Esophagus (tissue), 2 donors: ENCODE measurements around the gene ECPAS. TPM values are rescaled to one million over a fixed set of nuclear protein-coding genes. Genes with fewer than 3 reads are reported as not detected.

Experiments used
- H3K27ac ChIP-seq, 2 donors: one replicate each; pipeline ENCODE4 v1.5.1; 2013; ENCODE audit warnings: low read depth in 2 of 2, mild to moderate bottlenecking in 2 of 2, inconsistent platforms in 1 of 2, low read length in 1 of 2, moderate library complexity in 1 of 2
- H3K27me3 ChIP-seq, 2 donors: one replicate each; pipeline ENCODE4 v1.6.1; 2013; ENCODE audit warnings: low read length in 2 of 2, control low read depth in 1 of 2, mild to moderate bottlenecking in 1 of 2; ENCODE audit not compliant: insufficient read depth in 2 of 2, control insufficient read depth in 1 of 2
- H3K36me3 ChIP-seq, 2 donors: one replicate each; pipeline ENCODE4 v1.6.1; 2013; ENCODE audit warnings: low read length in 1 of 2; ENCODE audit not compliant: control insufficient read depth in 2 of 2, insufficient read depth in 2 of 2
- H3K4me1 ChIP-seq, 2 donors: one replicate each; pipeline ENCODE4 v1.6.1; 2013; ENCODE audit warnings: low read length in 1 of 2; ENCODE audit not compliant: control insufficient read depth in 2 of 2, insufficient read depth in 2 of 2
- H3K4me3 ChIP-seq, 2 donors: one replicate each; pipeline ENCODE4 v1.5.1; 2013; ENCODE audit warnings: low read length in 2 of 2, mild to moderate bottlenecking in 2 of 2, low read depth in 1 of 2, moderate library complexity in 1 of 2
- H3K9me3 ChIP-seq, 2 donors: one replicate each; pipeline ENCODE4 v1.6.1; 2013; ENCODE audit warnings: mild to moderate bottlenecking in 2 of 2, low read depth in 1 of 2, low read length in 1 of 2, moderate library complexity in 1 of 2; ENCODE audit not compliant: control insufficient read depth in 2 of 2, insufficient read depth in 1 of 2
- WGBS, 2 donors: extraction: QIAGEN DNeasy Blood & Tissue Kit; methylation state at CpG; one replicate each; pipeline ENCODE4 v1.1.7; 2013; 5-methylcytosine and 5-hydroxymethylcytosine counted together
- polyA plus RNA-seq, 2 donors: library from polyadenylated mRNA; stranded (reverse); fragments of 200-250 nt; gene quantifications; one replicate each; pipeline ENCODE4 v1.2.3, GENCODE V29; 2013
- donor health status: healthy with polysubstance abuse.
- donor health status: Bipolar disorder and iron deficiency.

The ECPAS gene
- polyA plus RNA-seq, 2 donors: 12.7 to 15.7 TPM

DNA sequence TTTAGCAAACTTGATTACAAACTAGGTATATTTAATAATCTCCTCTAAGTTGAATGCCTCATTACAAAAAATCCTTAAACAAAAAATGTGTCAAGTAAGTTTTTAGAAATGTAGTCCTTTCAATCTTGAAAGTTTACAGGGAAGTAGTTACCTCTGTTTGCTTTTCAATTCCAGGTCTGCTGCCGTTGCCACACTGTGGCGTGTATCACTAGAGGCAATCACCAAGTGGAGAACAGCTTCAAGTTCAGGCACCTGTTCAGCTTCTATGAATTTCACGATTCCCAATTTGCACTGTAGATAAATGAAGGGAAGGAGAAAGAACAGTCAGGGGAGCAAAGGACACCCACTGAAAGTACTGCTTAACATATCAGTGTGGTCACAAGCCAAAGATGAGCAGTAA, 51.1 kb downstream of the ECPAS start:
- Histone ChIP-seq H3K4me1 (no peaks in the 10 kb centered on the region), H3K27me3 (no peaks in the 10 kb centered on the region), H3K4me3 (no peak overlapping the region), H3K27ac (no peak overlapping the region), H3K36me3 (peaks cover 0 to 5% of the 10 kb centered on the region in 2 donors), H3K9me3 (no peaks in the 10 kb centered on the region)
- 81 to 92% methylated on average over 3 of the region's 3 CpGs for WGBS, 2 donors

DNA sequence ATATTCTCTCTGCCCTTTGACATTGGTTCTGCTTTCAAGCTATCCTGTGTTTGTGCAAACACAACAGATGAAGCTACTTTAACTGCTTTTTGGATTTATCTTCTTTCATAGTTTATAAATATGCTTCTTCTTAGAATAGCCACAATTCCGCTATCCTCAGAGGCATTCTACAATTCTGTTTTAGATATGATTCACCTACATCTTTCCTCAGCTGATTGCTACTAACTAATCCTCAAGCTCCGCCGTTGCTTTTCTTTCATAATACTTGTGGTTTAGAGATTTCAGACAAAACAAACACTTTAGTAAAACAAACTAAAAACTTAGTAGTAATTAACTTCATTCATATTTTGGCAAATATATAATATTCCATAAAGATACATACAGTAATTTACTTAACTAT, 52.5 kb downstream of the ECPAS start:
- peaks cover 0 to 5% of the 10 kb centered on the region in 2 donors for H3K36me3 ChIP-seq
- H3K27me3 ChIP-seq: no peaks in the 10 kb centered on the region
- H3K4me1 ChIP-seq: no peaks in the 10 kb centered on the region
- WGBS, 2 donors: 85 to 88% methylated on average over 3 of the region's 3 CpGs
- H3K27ac ChIP-seq: no peak overlapping the region
- H3K9me3 ChIP-seq: no peaks in the 10 kb centered on the region
- H3K4me3 ChIP-seq: no peak overlapping the region

DNA sequence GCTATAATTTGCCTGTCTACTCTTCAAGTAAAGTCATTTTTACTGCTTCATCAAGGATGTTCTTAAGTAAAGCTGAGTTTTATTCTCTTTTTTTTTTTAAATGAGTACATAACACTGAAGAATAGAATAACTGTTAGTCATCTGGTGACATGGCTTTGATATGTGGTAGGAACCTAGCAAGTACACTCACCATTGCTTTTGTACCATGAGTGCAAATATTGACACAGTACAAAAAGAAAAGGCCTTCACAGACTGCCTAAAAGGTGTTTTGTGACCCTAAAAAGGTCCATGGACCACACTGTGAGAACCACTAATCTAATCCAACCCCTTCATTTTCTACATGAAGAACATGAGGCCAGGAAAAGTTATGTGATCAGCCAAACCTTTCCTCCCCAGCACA, 55.0 kb downstream of the ECPAS start:
- Histone ChIP-seq H3K4me1 (no peaks in the 10 kb centered on the region), H3K27ac (no peak overlapping the region), H3K4me3 (no peak overlapping the region), H3K27me3 (no peaks in the 10 kb centered on the region), H3K9me3 (no peaks in the 10 kb centered on the region), H3K36me3 (peaks cover 2 to 5% of the 10 kb centered on the region in 2 donors)

DNA sequence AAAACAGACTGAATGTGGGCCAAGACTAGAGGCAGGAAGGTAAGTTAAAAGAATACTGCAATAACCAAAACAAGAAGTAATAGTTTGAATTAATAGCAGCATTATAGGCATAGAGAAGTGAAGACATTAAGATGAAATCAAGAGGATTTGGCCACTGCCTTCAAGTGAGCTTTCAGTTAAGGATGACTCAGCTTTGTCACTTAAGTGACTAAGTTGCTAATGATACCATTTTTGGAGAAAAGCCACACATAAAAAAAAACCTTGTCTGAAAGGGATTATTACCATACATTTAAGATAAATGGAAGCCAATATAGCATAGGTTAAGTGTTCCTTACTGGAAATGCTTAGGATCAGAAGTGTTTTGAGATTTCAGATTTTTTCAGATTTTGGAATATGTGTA, 57.0 kb downstream of the ECPAS start:
- peaks cover 2% of the 10 kb centered on the region in 2 donors for H3K36me3 ChIP-seq
- no peaks in the 10 kb centered on the region for H3K4me1 ChIP-seq
- H3K4me3 ChIP-seq: no peak overlapping the region
- no peaks in the 10 kb centered on the region for H3K9me3 ChIP-seq
- H3K27ac ChIP-seq: no peak overlapping the region
- H3K27me3 ChIP-seq: no peaks in the 10 kb centered on the region

DNA sequence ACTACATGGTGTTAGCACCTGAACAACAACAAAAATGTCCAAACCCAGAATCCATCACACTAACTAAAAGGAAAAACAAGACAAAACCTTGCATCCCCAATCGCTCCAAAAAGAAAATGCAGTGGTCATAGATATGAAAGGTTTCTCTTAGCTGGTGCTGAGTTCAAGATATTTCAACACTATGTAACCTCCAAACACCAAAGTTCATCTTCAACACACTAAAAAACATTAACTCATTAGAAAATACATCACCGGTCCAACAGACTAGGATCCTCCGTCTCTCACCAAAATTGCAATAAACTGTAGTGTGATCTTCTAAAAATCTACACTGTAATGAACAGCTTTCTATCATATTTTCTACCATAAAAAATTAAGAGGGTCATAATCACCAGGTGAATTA, 60.8 kb downstream of the ECPAS start:
- WGBS, 2 donors: 98 to 99% methylated on average over 3 of the region's 3 CpGs
- H3K36me3 ChIP-seq: peaks cover 0 to 9% of the 10 kb centered on the region in 2 donors
- H3K4me3 ChIP-seq: no peak overlapping the region
- no peaks in the 10 kb centered on the region for H3K9me3 ChIP-seq
- H3K27me3 ChIP-seq: no peaks in the 10 kb centered on the region
- no peaks in the 10 kb centered on the region for H3K4me1 ChIP-seq
- no peak overlapping the region for H3K27ac ChIP-seq

DNA sequence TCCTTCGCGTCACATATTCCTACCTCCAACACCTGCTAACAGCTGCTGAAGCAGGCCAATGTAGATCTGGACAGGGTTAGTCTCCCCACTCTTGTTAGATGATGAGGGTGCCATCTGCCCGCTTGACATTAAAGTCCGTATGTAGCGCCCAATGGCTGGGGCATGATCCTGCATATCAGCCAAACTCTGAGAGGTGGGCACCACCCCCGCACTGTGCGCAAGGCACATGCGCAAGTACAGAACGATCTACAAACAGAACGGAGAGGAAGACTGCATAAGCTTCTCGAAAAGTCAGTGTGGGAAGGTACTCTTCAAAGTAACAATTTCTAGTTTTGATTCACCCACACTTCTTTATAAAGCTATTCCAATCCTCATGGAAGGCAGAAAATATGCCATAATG, 69.8 kb downstream of the ECPAS start:
- Histone ChIP-seq H3K27ac (no peak overlapping the region), H3K4me1 (no peaks in the 10 kb centered on the region), H3K9me3 (no peaks in the 10 kb centered on the region), H3K4me3 (no peak overlapping the region), H3K27me3 (no peaks in the 10 kb centered on the region), H3K36me3 (peaks cover 2 to 16% of the 10 kb centered on the region in 2 donors)
- 93 to 94% methylated on average over 11 of the region's 11 CpGs for WGBS, 2 donors

DNA sequence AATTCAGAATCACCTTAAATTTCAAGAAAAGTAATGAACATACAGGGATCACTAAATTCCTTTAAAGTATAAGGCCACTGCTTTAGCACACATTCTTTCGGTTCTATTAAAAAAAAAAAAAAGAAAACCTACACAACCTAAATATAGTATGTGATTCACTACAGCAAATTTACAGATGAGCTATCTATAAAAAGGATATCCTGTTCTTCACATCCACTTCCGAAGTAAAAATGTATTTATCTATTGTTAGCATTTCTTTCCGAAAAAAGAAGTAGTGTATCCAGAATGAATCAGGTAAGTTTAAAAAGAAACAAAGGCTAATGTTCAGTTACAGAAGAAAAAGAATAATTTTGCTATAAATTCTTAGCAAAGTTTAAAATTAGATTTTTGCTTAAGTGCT, 70.2 kb downstream of the ECPAS start:
- H3K27me3 ChIP-seq: no peaks in the 10 kb centered on the region
- no peaks in the 10 kb centered on the region for H3K4me1 ChIP-seq
- peaks cover 2 to 16% of the 10 kb centered on the region in 2 donors for H3K36me3 ChIP-seq
- 85 to 87% methylated on average over 3 of the region's 3 CpGs for WGBS, 2 donors
- H3K4me3 ChIP-seq: no peak overlapping the region
- no peaks in the 10 kb centered on the region for H3K9me3 ChIP-seq
- H3K27ac ChIP-seq: no peak overlapping the region

DNA sequence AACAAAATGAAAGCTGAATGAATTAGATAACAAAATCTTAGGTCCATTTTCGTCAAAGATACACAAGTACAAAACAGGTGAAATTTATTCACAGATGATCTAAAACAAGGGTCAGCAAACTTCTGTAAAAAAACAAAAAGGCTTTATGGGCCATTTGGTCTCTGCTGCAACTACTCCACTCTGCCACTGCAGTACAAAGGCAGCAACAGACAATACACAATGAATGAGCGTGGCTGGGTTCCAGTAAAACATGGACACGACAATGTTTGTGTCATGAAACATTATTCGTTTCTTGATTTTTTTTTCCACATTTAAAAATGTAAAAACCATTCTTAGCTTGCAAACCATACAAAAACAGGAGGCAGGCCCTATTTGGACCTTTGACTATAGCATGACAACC, 71.9 kb downstream of the ECPAS start:
- Histone ChIP-seq H3K4me3 (no peak overlapping the region), H3K9me3 (no peaks in the 10 kb centered on the region), H3K4me1 (no peaks in the 10 kb centered on the region), H3K27ac (no peak overlapping the region), H3K36me3 (peaks cover 16 to 19% of the 10 kb centered on the region in 2 donors), H3K27me3 (no peaks in the 10 kb centered on the region)
- 85 to 89% methylated on average over 4 of the region's 4 CpGs for WGBS, 2 donors

DNA sequence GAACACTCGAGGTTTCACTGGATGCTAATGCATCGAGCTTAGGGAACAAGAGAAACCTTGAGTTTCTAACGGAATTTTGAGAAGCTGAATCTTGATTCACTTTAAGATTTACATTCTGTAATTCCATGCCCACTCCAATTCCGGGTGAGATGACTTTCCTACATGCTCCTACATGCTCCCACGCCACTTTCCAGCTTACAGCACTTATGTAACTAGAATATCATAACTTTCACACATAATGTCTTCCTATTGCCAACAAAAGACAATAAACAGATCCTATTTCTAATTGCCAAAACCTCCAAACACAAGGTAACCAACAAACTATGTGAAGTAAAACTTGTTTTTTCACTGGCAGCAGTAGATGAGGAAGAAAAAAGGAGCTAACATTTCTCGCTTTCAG, 72.9 kb downstream of the ECPAS start:
- Histone ChIP-seq H3K4me1 (no peaks in the 10 kb centered on the region), H3K9me3 (no peaks in the 10 kb centered on the region), H3K27ac (no peak overlapping the region), H3K36me3 (peaks cover 15 to 16% of the 10 kb centered on the region in 2 donors), H3K27me3 (no peaks in the 10 kb centered on the region), H3K4me3 (no peak overlapping the region)
- WGBS, 2 donors: 80 to 85% methylated on average over 6 of the region's 6 CpGs

DNA sequence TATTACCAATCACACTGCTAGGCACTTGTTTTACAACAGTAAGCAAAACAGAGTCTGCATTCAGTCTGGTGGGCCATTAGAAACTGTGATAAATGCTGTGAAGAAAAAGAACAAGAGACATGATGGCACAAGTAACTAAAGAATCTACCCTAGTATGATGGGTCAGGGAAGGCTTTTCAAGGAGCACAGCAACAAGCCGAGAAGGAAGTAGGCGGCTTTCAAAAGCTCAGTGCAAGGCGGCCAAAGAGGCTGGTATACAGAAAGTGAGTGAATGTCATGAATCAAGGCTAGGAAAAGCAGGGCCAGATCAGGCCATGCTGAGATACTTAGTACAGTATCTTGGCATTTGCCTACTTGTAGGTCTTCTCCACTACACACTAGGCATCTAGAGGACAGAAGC, 76.4 kb downstream of the ECPAS start:
- Histone ChIP-seq H3K4me3 (no peak overlapping the region), H3K27ac (no peak overlapping the region), H3K4me1 (no peaks in the 10 kb centered on the region), H3K27me3 (no peaks in the 10 kb centered on the region), H3K36me3 (peaks cover 8 to 16% of the 10 kb centered on the region in 2 donors), H3K9me3 (peaks cover 3 to 4% of the 10 kb centered on the region in 2 donors)
- 94 to 97% methylated on average over 3 of the region's 3 CpGs for WGBS, 2 donors
